Measurements from ENCODE around the gene RSU1. TPM values are rescaled to one million over a fixed set of nuclear protein-coding genes. Genes with fewer than 3 reads are reported as not detected.
"Not testable (repeated sequence)": the region's sequence is repeated elsewhere in the genome, so short reads cannot be mapped to it uniquely, and the experiment has no call there.

RSU1 gene
- total and polyA plus RNA-seq, 2 donors (not counting 1 experiment from before 2014, with no cell fraction given), result 46.9 to 252 TPM

GRCh38 chr10:16754765-16755164 lies 62.5 kb downstream of the RSU1 start:
- Histone ChIP-seq H3K4me3 (replicated peaks in 1 of 4; ENCODE audit: control extremely low read depth in 1 of 4, insufficient read depth in 1 of 4, low read depth in 3 of 4, low read length in 4 of 4) (no peak overlapping the region), H3K36me3 (ENCODE audit: control insufficient read depth, insufficient read depth, low read length) (peaks cover 4% of the 10 kb centered on the region), H3K79me2 (ENCODE audit: control insufficient read depth, insufficient read depth, low read length) (no peaks in the 10 kb centered on the region), H3K9me3 (ENCODE audit: control insufficient read depth, insufficient read depth, low read depth, low read length) (no peaks in the 10 kb centered on the region), H3K9ac (ENCODE audit: insufficient read depth, low read length) (no peak overlapping the region), H3K4me2 (ENCODE audit: extremely low read depth, insufficient read depth, low read length) (no peak overlapping the region), H3K27ac (ENCODE audit: insufficient read depth, low read length) (no peak overlapping the region), H3K27me3 (ENCODE audit: control insufficient read depth, insufficient read depth, low read length) (no peaks in the 10 kb centered on the region), H2AFZ (ENCODE audit: low read length) (no peak overlapping the region), H4K20me1 (ENCODE audit: control insufficient read depth, extremely low read depth, insufficient read depth, low read length) (no peaks in the 10 kb centered on the region), H3K4me1 (ENCODE audit: control insufficient read depth, extremely low read depth, insufficient read depth, low read length) (no peaks in the 10 kb centered on the region)
- no peak for TF ChIP-seq EZH2 (IDR thresholded peaks at IDR 0.05; ENCODE audit: low read length, missing control alignments)
- no peak for TF ChIP-seq CTCF (conservative IDR thresholded peaks at IDR 0.05 in 1 of 2, IDR thresholded peaks at IDR 0.05 in 1 of 2; ENCODE audit: low read depth in 1 of 2, low read length in 2 of 2)
- DNase-seq (ENCODE audit: low read depth in 2 of 2), result no peak

GRCh38 chr10:16752849-16753248 lies 64.4 kb downstream of the RSU1 start:
- H3K79me2 ChIP-seq (ENCODE audit: control insufficient read depth, insufficient read depth, low read length); H3K9me3 ChIP-seq (ENCODE audit: control insufficient read depth, insufficient read depth, low read depth, low read length); DNase-seq (ENCODE audit: low read depth in 2 of 2); H3K9ac ChIP-seq (ENCODE audit: insufficient read depth, low read length); H2AFZ ChIP-seq (ENCODE audit: low read length); H4K20me1 ChIP-seq (ENCODE audit: control insufficient read depth, extremely low read depth, insufficient read depth, low read length); H3K27ac ChIP-seq (ENCODE audit: insufficient read depth, low read length); H3K27me3 ChIP-seq (ENCODE audit: control insufficient read depth, insufficient read depth, low read length); H3K36me3 ChIP-seq (ENCODE audit: control insufficient read depth, insufficient read depth, low read length); H3K4me3 ChIP-seq (replicated peaks in 1 of 4; ENCODE audit: control extremely low read depth in 1 of 4, insufficient read depth in 1 of 4, low read depth in 3 of 4, low read length in 4 of 4); H3K4me2 ChIP-seq (ENCODE audit: extremely low read depth, insufficient read depth, low read length); H3K4me1 ChIP-seq (ENCODE audit: control insufficient read depth, extremely low read depth, insufficient read depth, low read length): not testable (repeated sequence)

GRCh38 chr10:16752099-16752498 lies 65.1 kb downstream of the RSU1 start:
- no peak overlapping the region for H3K4me3 ChIP-seq (replicated peaks in 1 of 4; ENCODE audit: control extremely low read depth in 1 of 4, insufficient read depth in 1 of 4, low read depth in 3 of 4, low read length in 4 of 4)
- TF ChIP-seq EZH2 (IDR thresholded peaks at IDR 0.05; ENCODE audit: low read length, missing control alignments) (no peak), CTCF (conservative IDR thresholded peaks at IDR 0.05 in 1 of 2, IDR thresholded peaks at IDR 0.05 in 1 of 2; ENCODE audit: low read depth in 1 of 2, low read length in 2 of 2) (no peak)
- H3K4me2 ChIP-seq (ENCODE audit: extremely low read depth, insufficient read depth, low read length), result no peak overlapping the region
- H3K9ac ChIP-seq (ENCODE audit: insufficient read depth, low read length), result no peak overlapping the region
- H3K36me3 ChIP-seq (ENCODE audit: control insufficient read depth, insufficient read depth, low read length), result peaks cover 4% of the 10 kb centered on the region
- no peak overlapping the region for H2AFZ ChIP-seq (ENCODE audit: low read length)
- DNase-seq (ENCODE audit: low read depth in 2 of 2), result no peak
- H3K9me3 ChIP-seq (ENCODE audit: control insufficient read depth, insufficient read depth, low read depth, low read length), result no peaks in the 10 kb centered on the region
- no peak overlapping the region for H3K27ac ChIP-seq (ENCODE audit: insufficient read depth, low read length)
- H3K4me1 ChIP-seq (ENCODE audit: control insufficient read depth, extremely low read depth, insufficient read depth, low read length), result no peaks in the 10 kb centered on the region
- H3K79me2 ChIP-seq (ENCODE audit: control insufficient read depth, insufficient read depth, low read length), result no peaks in the 10 kb centered on the region
- no peaks in the 10 kb centered on the region for H4K20me1 ChIP-seq (ENCODE audit: control insufficient read depth, extremely low read depth, insufficient read depth, low read length)
- no peaks in the 10 kb centered on the region for H3K27me3 ChIP-seq (ENCODE audit: control insufficient read depth, insufficient read depth, low read length)
